WTC11 (cell line): ENCODE measurements around the gene TRRAP. TPM values are rescaled to one million over a fixed set of nuclear protein-coding genes. Genes with fewer than 3 reads are reported as not detected.

Experiments
- ATAC-seq: fragments of 200-7000 bp; cut with Tn5 transposase; 2 replicates; pipeline ENCODE4 v1.10.0; 2021; ENCODE audit warnings: mild to moderate bottlenecking, moderate library complexity
- CTCF ChIA-PET: fragments of 300-600 bp; sonication (Branson Sonifier 250); formaldehyde crosslinking; loops from one replicate; lab custom pipeline; 2021; ENCODE audit warnings: antibody characterized with exemption; lab: Charles Lee
- POLR2A ChIA-PET: fragments of 350-600 bp; sonication (Branson Sonifier 250); formaldehyde crosslinking; loops from one replicate; lab custom pipeline; 2021; ENCODE audit warnings: antibody characterized with exemption; lab: Charles Lee
- DNase-seq: peaks from one replicate; pipeline ENCODE4 v3.0.0; 2021; ENCODE audit warnings: low spot score
- H3K27ac Mint-ChIP-seq: 2 replicates; pipeline ENCODE4 v1.8.0; 2021; ENCODE audit warnings: mixed read lengths
- H3K27me3 Mint-ChIP-seq: 2 replicates; pipeline ENCODE4 v1.8.0; 2021; ENCODE audit warnings: low read depth, mild to moderate bottlenecking, moderate library complexity, mixed read lengths
- H3K36me3 Mint-ChIP-seq: 2 replicates; pipeline ENCODE4 v1.8.0; 2021; ENCODE audit warnings: mixed read lengths
- H3K4me1 Mint-ChIP-seq: 2 replicates; pipeline ENCODE4 v1.8.0; 2022; ENCODE audit warnings: mixed read lengths
- H3K4me3 Mint-ChIP-seq: 2 replicates; pipeline ENCODE4 v1.8.0; 2021; ENCODE audit warnings: mild to moderate bottlenecking, moderate library complexity, mixed read lengths
- H3K9me3 Mint-ChIP-seq: 2 replicates; pipeline ENCODE4 v1.8.0; 2021; ENCODE audit warnings: mixed read lengths
- CREB1 ChIP-seq: sonication (generic); formaldehyde crosslinking; IDR thresholded peaks from 2 replicates; pipeline ENCODE4 v1.8.0; 2023; ENCODE audit warnings: mild to moderate bottlenecking, missing genetic modification reagents
- FOXJ3 ChIP-seq: sonication (generic); formaldehyde crosslinking; IDR thresholded peaks from 2 replicates; pipeline ENCODE4 v1.9.0; 2021; ENCODE audit warnings: missing genetic modification reagents, mild to moderate bottlenecking, borderline replicate concordance
- IRF2 ChIP-seq: sonication (generic); formaldehyde crosslinking; IDR thresholded peaks from 2 replicates; pipeline ENCODE4 v1.8.0; 2022; ENCODE audit warnings: low read depth, missing genetic modification reagents, borderline replicate concordance
- NFATC4 ChIP-seq: fragments of 250-450 bp; sonication (Bioruptor Pico); IDR thresholded peaks from 2 replicates; pipeline ENCODE4 v1.9.0; 2021; ENCODE audit warnings: mild to moderate bottlenecking
- NR3C1 ChIP-seq: sonication (generic); formaldehyde crosslinking; conservative IDR thresholded peaks from 2 replicates; pipeline ENCODE4 v1.8.1; 2023; ENCODE audit warnings: low read depth, mild to moderate bottlenecking, missing genetic modification reagents
- SMAD4 ChIP-seq: sonication (generic); formaldehyde crosslinking; IDR thresholded peaks from 2 replicates; pipeline ENCODE4 v1.8.0; 2022; ENCODE audit warnings: mild to moderate bottlenecking, missing genetic modification reagents
- SP1 ChIP-seq: sonication (generic); formaldehyde crosslinking; conservative IDR thresholded peaks from 2 replicates; pipeline ENCODE4 v1.8.1; 2022; ENCODE audit warnings: missing genetic modification reagents
- TEAD1 ChIP-seq: sonication (generic); formaldehyde crosslinking; IDR thresholded peaks from 2 replicates; pipeline ENCODE4 v1.8.0; 2022; ENCODE audit warnings: mild to moderate bottlenecking, missing genetic modification reagents
- ZBTB21 ChIP-seq: sonication (generic); formaldehyde crosslinking; IDR thresholded peaks from 2 replicates; pipeline ENCODE4 v1.8.1; 2023; ENCODE audit warnings: mild to moderate bottlenecking, missing genetic modification reagents, borderline replicate concordance
- ZNF317 ChIP-seq: sonication (generic); formaldehyde crosslinking; IDR thresholded peaks from 2 replicates; pipeline ENCODE4 v1.8.1; 2023; ENCODE audit warnings: low read depth, mild to moderate bottlenecking, moderate library complexity, missing genetic modification reagents, borderline replicate concordance
- total RNA-seq: library from RNA; stranded (reverse); gene quantifications from 3 replicates; pipeline ENCODE4 v1.2.3, GENCODE V29; 2021
- TF ChIP-seq, protein P1 (sequence below): sonication (generic); formaldehyde crosslinking; IDR thresholded peaks from 2 replicates; pipeline ENCODE4 v1.8.1; 2022; ENCODE audit warnings: low read depth, mild to moderate bottlenecking, moderate library complexity, missing genetic modification reagents, borderline replicate concordance
- TF ChIP-seq, protein P2 (sequence below): fragments of 250-450 bp; sonication (Bioruptor Pico); conservative IDR thresholded peaks from 2 replicates; pipeline ENCODE4 v1.9.0; 2021; ENCODE audit warnings: mild to moderate bottlenecking
- TF ChIP-seq, protein P3 (sequence below): fragments of 250-450 bp; sonication (Bioruptor Pico); IDR thresholded peaks from 2 replicates; pipeline ENCODE4 v1.9.0; 2021; ENCODE audit warnings: mild to moderate bottlenecking
- TF ChIP-seq, protein P4 (sequence below): fragments of 250-450 bp; sonication (Bioruptor Pico); IDR thresholded peaks from 2 replicates; pipeline ENCODE4 v1.9.0; 2021; ENCODE audit warnings: mild to moderate bottlenecking
- TF ChIP-seq, protein P5 (sequence below): sonication (generic); formaldehyde crosslinking; IDR thresholded peaks from 2 replicates; pipeline ENCODE4 v1.8.0; 2022; ENCODE audit warnings: missing genetic modification reagents
- TF ChIP-seq, protein P6 (sequence below): fragments of 250-450 bp; sonication (Bioruptor Pico); IDR thresholded peaks from 2 replicates; pipeline ENCODE4 v2.1.2; 2022; ENCODE audit warnings: mild to moderate bottlenecking, moderate library complexity
- TF ChIP-seq, protein P7 (sequence below): sonication (generic); formaldehyde crosslinking; conservative IDR thresholded peaks from 2 replicates; pipeline ENCODE4 v1.8.1; 2023; ENCODE audit warnings: mild to moderate bottlenecking, low read depth, missing genetic modification reagents, moderate library complexity
- TF ChIP-seq, protein P8 (sequence below): fragments of 250-450 bp; sonication (Bioruptor Pico); IDR thresholded peaks from 2 replicates; pipeline ENCODE4 v1.8.0; 2021; ENCODE audit warnings: mild to moderate bottlenecking
- TF ChIP-seq, protein P9 (sequence below): sonication (generic); formaldehyde crosslinking; conservative IDR thresholded peaks from 2 replicates; pipeline ENCODE4 v1.8.1; 2022; ENCODE audit warnings: mild to moderate bottlenecking, missing genetic modification reagents
- TF ChIP-seq, protein P10 (sequence below): sonication (generic); formaldehyde crosslinking; IDR thresholded peaks from 2 replicates; pipeline ENCODE4 v1.8.1; 2023; ENCODE audit warnings: mild to moderate bottlenecking, missing genetic modification reagents, moderate library complexity

Gene TRRAP
- total RNA-seq, 1 experiment from 2014 or later = 46.5 TPM

DNA sequence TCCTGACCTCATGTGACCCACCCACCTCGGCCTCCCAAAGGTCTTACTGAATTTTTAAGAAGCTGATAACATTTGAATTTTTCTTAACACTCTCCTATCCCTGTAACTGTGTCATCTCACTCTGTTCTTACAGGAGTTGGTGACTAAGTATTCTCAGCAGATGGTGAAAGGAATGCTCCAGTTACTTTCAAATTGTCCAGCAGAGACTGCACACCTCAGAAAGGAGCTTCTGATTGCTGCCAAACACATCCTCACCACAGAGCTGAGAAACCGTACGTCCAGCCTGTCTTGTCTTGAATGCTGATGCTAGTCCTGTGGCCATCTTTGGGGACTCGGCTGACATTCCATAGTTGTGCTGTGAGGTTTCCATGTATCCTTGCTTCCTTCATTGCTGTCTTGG is 24.9 kb downstream of the TRRAP start:
- ChIA-PET POLR2A (no interaction called here), CTCF (interaction anchor here (0.6 kb wide), 2 partner anchors 827 to 1287 kb away, joined by 3 to 4 read pairs; no protein-coding TSS in a partner anchor)
- Mint-ChIP-seq H3K27ac (no peak overlapping the region), H3K27me3 (no peaks in the 10 kb centered on the region), H3K36me3 (peaks cover 92% of the 10 kb centered on the region), H3K4me3 (no peak overlapping the region)
- ATAC-seq = no peak
- no peak for DNase-seq
- TF ChIP-seq, protein P1, sequence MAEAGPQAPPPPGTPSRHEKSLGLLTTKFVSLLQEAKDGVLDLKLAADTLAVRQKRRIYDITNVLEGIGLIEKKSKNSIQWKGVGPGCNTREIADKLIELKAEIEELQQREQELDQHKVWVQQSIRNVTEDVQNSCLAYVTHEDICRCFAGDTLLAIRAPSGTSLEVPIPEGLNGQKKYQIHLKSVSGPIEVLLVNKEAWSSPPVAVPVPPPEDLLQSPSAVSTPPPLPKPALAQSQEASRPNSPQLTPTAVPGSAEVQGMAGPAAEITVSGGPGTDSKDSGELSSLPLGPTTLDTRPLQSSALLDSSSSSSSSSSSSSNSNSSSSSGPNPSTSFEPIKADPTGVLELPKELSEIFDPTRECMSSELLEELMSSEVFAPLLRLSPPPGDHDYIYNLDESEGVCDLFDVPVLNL = no peak
- TF ChIP-seq SMAD4 (CRISPR knock-in tag) (no peak), ZNF317 (CRISPR knock-in tag) (no peak), FOXJ3 (CRISPR knock-in tag) (no peak), NR3C1 (CRISPR knock-in tag) (no peak), ZBTB21 (no peak), CREB1 (no peak), NFATC4 (CRISPR knock-in tag) (no peak), TEAD1 (no peak), IRF2 (no peak), SP1 (CRISPR knock-in tag) (no peak)
- TF ChIP-seq, protein P2, sequence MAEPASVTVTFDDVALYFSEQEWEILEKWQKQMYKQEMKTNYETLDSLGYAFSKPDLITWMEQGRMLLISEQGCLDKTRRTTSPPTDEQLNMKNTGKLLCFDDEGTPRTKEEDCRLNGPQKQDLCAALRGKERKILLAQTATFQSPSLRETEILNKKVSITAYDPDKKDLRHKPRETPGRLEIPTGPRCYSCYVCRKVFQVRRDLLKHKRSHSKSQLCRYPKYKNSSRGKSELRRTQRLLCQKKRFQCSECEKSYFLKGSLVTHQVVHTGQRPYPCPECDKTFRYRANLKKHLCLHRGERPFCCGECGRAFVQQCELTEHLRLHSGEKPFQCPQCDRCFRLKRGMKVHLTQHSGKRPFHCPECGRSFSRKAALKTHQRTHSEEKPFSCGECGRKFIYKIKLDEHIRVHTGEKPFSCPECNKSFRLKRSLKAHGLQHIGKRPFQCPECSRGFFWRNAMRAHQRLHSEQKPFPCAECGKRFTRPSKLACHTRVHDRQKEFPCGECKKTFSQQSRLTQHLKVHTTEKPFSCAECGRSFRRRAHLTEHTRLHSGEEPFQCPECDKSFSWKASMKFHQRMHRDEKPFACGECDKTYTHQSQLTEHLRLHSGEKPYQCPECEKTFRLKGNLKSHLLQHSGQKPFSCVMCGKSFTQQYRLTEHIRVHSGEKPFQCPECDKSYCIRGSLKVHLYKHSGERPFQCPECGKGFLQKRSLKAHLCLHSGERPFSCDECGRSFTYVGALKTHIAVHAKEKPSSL (CRISPR knock-in tag) = no peak
- TF ChIP-seq, protein P3, sequence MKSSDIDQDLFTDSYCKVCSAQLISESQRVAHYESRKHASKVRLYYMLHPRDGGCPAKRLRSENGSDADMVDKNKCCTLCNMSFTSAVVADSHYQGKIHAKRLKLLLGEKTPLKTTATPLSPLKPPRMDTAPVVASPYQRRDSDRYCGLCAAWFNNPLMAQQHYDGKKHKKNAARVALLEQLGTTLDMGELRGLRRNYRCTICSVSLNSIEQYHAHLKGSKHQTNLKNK (CRISPR knock-in tag) = no peak
- TF ChIP-seq, protein P4, sequence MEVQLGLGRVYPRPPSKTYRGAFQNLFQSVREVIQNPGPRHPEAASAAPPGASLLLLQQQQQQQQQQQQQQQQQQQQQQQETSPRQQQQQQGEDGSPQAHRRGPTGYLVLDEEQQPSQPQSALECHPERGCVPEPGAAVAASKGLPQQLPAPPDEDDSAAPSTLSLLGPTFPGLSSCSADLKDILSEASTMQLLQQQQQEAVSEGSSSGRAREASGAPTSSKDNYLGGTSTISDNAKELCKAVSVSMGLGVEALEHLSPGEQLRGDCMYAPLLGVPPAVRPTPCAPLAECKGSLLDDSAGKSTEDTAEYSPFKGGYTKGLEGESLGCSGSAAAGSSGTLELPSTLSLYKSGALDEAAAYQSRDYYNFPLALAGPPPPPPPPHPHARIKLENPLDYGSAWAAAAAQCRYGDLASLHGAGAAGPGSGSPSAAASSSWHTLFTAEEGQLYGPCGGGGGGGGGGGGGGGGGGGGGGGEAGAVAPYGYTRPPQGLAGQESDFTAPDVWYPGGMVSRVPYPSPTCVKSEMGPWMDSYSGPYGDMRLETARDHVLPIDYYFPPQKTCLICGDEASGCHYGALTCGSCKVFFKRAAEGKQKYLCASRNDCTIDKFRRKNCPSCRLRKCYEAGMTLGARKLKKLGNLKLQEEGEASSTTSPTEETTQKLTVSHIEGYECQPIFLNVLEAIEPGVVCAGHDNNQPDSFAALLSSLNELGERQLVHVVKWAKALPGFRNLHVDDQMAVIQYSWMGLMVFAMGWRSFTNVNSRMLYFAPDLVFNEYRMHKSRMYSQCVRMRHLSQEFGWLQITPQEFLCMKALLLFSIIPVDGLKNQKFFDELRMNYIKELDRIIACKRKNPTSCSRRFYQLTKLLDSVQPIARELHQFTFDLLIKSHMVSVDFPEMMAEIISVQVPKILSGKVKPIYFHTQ (CRISPR knock-in tag) = no peak
- TF ChIP-seq, protein P5, sequence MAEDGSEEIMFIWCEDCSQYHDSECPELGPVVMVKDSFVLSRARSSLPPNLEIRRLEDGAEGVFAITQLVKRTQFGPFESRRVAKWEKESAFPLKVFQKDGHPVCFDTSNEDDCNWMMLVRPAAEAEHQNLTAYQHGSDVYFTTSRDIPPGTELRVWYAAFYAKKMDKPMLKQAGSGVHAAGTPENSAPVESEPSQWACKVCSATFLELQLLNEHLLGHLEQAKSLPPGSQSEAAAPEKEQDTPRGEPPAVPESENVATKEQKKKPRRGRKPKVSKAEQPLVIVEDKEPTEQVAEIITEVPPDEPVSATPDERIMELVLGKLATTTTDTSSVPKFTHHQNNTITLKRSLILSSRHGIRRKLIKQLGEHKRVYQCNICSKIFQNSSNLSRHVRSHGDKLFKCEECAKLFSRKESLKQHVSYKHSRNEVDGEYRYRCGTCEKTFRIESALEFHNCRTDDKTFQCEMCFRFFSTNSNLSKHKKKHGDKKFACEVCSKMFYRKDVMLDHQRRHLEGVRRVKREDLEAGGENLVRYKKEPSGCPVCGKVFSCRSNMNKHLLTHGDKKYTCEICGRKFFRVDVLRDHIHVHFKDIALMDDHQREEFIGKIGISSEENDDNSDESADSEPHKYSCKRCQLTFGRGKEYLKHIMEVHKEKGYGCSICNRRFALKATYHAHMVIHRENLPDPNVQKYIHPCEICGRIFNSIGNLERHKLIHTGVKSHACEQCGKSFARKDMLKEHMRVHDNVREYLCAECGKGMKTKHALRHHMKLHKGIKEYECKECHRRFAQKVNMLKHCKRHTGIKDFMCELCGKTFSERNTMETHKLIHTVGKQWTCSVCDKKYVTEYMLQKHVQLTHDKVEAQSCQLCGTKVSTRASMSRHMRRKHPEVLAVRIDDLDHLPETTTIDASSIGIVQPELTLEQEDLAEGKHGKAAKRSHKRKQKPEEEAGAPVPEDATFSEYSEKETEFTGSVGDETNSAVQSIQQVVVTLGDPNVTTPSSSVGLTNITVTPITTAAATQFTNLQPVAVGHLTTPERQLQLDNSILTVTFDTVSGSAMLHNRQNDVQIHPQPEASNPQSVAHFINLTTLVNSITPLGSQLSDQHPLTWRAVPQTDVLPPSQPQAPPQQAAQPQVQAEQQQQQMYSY (CRISPR knock-in tag) = no peak
- TF ChIP-seq, protein P6, sequence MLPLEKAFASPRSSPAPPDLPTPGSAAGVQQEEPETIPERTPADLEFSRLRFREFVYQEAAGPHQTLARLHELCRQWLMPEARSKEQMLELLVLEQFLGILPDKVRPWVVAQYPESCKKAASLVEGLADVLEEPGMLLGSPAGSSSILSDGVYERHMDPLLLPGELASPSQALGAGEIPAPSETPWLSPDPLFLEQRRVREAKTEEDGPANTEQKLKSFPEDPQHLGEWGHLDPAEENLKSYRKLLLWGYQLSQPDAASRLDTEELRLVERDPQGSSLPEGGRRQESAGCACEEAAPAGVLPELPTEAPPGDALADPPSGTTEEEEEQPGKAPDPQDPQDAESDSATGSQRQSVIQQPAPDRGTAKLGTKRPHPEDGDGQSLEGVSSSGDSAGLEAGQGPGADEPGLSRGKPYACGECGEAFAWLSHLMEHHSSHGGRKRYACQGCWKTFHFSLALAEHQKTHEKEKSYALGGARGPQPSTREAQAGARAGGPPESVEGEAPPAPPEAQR (CRISPR knock-in tag) = no peak
- TF ChIP-seq, protein P7, sequence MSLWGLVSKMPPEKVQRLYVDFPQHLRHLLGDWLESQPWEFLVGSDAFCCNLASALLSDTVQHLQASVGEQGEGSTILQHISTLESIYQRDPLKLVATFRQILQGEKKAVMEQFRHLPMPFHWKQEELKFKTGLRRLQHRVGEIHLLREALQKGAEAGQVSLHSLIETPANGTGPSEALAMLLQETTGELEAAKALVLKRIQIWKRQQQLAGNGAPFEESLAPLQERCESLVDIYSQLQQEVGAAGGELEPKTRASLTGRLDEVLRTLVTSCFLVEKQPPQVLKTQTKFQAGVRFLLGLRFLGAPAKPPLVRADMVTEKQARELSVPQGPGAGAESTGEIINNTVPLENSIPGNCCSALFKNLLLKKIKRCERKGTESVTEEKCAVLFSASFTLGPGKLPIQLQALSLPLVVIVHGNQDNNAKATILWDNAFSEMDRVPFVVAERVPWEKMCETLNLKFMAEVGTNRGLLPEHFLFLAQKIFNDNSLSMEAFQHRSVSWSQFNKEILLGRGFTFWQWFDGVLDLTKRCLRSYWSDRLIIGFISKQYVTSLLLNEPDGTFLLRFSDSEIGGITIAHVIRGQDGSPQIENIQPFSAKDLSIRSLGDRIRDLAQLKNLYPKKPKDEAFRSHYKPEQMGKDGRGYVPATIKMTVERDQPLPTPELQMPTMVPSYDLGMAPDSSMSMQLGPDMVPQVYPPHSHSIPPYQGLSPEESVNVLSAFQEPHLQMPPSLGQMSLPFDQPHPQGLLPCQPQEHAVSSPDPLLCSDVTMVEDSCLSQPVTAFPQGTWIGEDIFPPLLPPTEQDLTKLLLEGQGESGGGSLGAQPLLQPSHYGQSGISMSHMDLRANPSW (CRISPR knock-in tag) = no peak
- TF ChIP-seq, protein P8, sequence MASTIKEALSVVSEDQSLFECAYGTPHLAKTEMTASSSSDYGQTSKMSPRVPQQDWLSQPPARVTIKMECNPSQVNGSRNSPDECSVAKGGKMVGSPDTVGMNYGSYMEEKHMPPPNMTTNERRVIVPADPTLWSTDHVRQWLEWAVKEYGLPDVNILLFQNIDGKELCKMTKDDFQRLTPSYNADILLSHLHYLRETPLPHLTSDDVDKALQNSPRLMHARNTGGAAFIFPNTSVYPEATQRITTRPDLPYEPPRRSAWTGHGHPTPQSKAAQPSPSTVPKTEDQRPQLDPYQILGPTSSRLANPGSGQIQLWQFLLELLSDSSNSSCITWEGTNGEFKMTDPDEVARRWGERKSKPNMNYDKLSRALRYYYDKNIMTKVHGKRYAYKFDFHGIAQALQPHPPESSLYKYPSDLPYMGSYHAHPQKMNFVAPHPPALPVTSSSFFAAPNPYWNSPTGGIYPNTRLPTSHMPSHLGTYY (CRISPR knock-in tag) = no peak
- TF ChIP-seq, protein P9, sequence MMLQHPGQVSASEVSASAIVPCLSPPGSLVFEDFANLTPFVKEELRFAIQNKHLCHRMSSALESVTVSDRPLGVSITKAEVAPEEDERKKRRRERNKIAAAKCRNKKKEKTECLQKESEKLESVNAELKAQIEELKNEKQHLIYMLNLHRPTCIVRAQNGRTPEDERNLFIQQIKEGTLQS (CRISPR knock-in tag) = no peak
- TF ChIP-seq, protein P10, sequence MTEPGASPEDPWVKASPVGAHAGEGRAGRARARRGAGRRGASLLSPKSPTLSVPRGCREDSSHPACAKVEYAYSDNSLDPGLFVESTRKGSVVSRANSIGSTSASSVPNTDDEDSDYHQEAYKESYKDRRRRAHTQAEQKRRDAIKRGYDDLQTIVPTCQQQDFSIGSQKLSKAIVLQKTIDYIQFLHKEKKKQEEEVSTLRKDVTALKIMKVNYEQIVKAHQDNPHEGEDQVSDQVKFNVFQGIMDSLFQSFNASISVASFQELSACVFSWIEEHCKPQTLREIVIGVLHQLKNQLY (CRISPR knock-in tag) = no peak
- TF ChIP-seq, all 79 proteins: peak for 0
- Mint-ChIP-seq H3K4me1 (no peaks in the 10 kb centered on the region), H3K9me3 (peaks cover 20% of the 10 kb centered on the region)
